D721Med (cell line): ENCODE measurements around the gene LMCD1.

ENCODE experiments used
- DNase-seq: peaks from one replicate; pipeline ENCODE4 v3.0.0; 2011; ENCODE audit warnings: low spot score; ENCODE audit not compliant: insufficient read length
- FAIRE-seq: peaks from 2 replicates; lab custom pipeline; 2011; peaks lifted over from hg19 to GRCh38; lab: Jason Lieb, UNC
- TF ChIP-seq, protein P1 (sequence below): IDR thresholded peaks from 2 replicates; pipeline ENCODE4 v1.5.1; 2012; ENCODE audit warnings: mild to moderate bottlenecking, control low read depth; ENCODE audit not compliant: insufficient read depth; ENCODE audit errors: missing control alignments

LMCD1 gene

DNA sequence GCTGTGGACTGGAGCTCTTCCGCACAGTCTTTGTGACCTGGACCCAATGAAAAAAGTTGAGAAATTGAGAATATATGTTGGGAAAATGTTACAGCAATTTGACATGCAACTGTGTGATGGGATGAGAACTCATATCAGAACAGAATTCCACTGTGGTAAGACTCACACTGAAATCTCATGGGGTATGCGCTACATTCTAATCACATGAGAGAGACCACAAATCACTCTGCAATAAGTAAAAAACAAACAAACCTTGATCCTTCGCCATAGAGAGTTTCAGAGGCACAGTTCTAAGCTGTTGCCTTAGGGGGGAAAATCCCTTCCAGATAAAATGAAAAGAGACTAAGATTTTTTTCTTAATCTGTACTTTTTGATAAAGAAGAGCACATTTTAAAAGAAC lies 37.3 kb downstream of the LMCD1 start:
- TF ChIP-seq, protein P1, sequence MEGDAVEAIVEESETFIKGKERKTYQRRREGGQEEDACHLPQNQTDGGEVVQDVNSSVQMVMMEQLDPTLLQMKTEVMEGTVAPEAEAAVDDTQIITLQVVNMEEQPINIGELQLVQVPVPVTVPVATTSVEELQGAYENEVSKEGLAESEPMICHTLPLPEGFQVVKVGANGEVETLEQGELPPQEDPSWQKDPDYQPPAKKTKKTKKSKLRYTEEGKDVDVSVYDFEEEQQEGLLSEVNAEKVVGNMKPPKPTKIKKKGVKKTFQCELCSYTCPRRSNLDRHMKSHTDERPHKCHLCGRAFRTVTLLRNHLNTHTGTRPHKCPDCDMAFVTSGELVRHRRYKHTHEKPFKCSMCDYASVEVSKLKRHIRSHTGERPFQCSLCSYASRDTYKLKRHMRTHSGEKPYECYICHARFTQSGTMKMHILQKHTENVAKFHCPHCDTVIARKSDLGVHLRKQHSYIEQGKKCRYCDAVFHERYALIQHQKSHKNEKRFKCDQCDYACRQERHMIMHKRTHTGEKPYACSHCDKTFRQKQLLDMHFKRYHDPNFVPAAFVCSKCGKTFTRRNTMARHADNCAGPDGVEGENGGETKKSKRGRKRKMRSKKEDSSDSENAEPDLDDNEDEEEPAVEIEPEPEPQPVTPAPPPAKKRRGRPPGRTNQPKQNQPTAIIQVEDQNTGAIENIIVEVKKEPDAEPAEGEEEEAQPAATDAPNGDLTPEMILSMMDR: no peak
- FAIRE-seq: no peak
- DNase-seq: no peak

- FAIRE-seq: no peak
- TF ChIP-seq, protein P1: no peak
- no peak for DNase-seq
These were observed 37.8 kb downstream of the LMCD1 start for GRCh38 chr3:8539419-8539818.

DNA sequence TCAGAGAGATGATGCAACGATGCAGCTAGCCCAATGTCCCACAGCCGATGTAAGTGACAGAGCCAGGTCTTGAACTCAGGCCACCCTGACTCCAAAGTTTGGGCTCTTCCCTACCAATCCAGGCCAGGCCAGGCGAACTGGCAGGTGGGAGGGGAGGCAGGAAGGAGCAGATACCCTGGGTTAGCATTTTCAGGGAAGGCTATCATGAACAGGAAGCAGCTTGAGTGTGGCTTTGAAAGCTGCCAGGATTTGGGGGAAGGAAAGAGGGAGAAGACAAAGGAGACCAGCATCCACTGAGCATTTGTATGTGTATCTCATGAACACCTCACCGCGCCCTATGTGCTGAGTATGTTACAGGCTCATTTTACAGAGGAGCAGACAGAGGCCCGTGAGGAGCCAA lies 38.8 kb downstream of the LMCD1 start:
- TF ChIP-seq, protein P1: no peak
- DNase-seq (no peak), FAIRE-seq (no peak)

DNA sequence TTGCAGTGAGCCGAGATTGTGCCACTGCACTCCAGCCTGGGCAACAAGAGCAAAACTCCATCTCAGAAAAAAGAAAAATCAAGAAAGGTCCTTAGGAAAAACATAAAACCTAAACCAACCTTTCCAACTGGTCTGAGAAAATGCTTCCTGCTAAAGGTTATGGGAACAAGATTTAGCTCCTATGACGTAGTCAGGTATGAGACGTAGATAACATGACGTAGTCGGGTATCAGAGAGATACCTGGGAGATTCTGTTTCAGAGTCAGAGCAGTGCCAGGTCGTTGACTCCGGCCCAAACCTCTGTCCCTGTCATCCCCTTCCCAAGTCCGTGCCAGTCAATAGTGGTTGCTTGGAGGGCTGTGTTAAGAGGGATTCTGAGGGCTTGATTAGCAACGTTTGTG lies 39.9 kb downstream of the LMCD1 start:
- FAIRE-seq (no peak), DNase-seq (no peak)
- TF ChIP-seq, protein P1: no peak

- DNase-seq: no peak
- TF ChIP-seq, protein P1: no peak
- no peak for FAIRE-seq
These were observed 40.8 kb downstream of the LMCD1 start for GRCh38 chr3:8542190-8543135.

DNA sequence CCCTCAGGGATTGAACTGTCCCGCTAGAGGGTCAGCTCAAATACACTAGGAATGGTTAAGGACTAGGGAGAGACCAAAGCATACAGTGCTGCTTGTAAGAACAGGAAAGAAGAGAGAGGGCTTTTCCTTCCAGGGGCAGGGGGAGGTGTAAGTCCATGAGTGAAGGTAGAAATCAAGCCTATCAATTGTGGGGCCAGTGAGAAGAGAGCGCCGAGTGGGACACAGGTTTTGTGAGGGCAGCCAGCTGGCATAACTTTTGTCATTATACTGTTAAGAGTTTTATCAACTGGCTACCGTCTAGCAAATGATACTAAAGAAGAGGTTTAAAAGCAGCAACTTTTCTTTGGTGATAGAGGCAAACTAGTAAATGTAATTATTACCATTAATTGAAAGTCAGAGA lies 45.0 kb downstream of the LMCD1 start:
- DNase-seq: no peak
- TF ChIP-seq, protein P1: no peak
- FAIRE-seq: no peak
